HepG2 (cell line): ENCODE results near the gene AKTIP. TPM values are rescaled to one million over a fixed set of nuclear protein-coding genes. Genes with fewer than 3 reads are reported as not detected.

Experiments
- ADNP ChIP-seq: sonication (generic); formaldehyde crosslinking; IDR thresholded peaks from 2 replicates; pipeline ENCODE4 v1.4.0; 2020; ENCODE audit warnings: missing genetic modification reagents
- ATM ChIP-seq: fragments of 450-650 bp; IDR thresholded peaks from 2 replicates; pipeline ENCODE4 v1.7.1; 2017; ENCODE audit warnings: mild to moderate bottlenecking, borderline replicate concordance
- FOXA3 ChIP-seq: IDR thresholded peaks from 2 replicates; pipeline ENCODE4 v1.6.1; 2016; ENCODE audit warnings: missing genetic modification reagents, missing compliant biosample characterization
- GTF2F1 ChIP-seq: fragments of 150-350 bp; IDR thresholded peaks from 2 replicates; pipeline ENCODE4 v1.6.1; 2014; ENCODE audit warnings: low read length
- HMG20A ChIP-seq: IDR thresholded peaks from 2 replicates; pipeline ENCODE4 v1.6.1; 2016; ENCODE audit warnings: borderline replicate concordance
- HOXD1 ChIP-seq: sonication (generic); formaldehyde crosslinking; IDR thresholded peaks from 2 replicates; pipeline ENCODE4 v1.5.0; 2020; ENCODE audit warnings: missing genetic modification reagents
- KLF15 ChIP-seq: sonication (generic); formaldehyde crosslinking; IDR thresholded peaks from 2 replicates; pipeline ENCODE4 v1.8.1; 2023; ENCODE audit warnings: borderline replicate concordance, mild to moderate bottlenecking, inconsistent platforms, missing genetic modification reagents, mixed read lengths
- NFKB2 ChIP-seq: sonication (generic); formaldehyde crosslinking; IDR thresholded peaks from 2 replicates; pipeline ENCODE4 v1.4.0; 2020; ENCODE audit warnings: missing genetic modification reagents, borderline replicate concordance
- NFYC ChIP-seq: IDR thresholded peaks from 2 replicates; pipeline ENCODE4 v1.6.1; 2016; ENCODE audit warnings: missing genetic modification reagents, missing compliant biosample characterization
- NONO ChIP-seq, 2 experiments: fragments of 450-650 bp in 1 of 2; sonication (generic) in 1 of 2; formaldehyde crosslinking in 1 of 2; IDR thresholded peaks in 1 of 2; conservative IDR thresholded peaks in 1 of 2; 2 replicates each; pipeline versions ENCODE4 v1.6.1 to v1.8.0; 2017 to 2022; ENCODE audit warnings: mild to moderate bottlenecking in 1 of 2, missing genetic modification reagents in 1 of 2, moderate library complexity in 1 of 2
- NR0B2 ChIP-seq: sonication (generic); formaldehyde crosslinking; IDR thresholded peaks from 2 replicates; pipeline ENCODE4 v1.4.0; 2020; ENCODE audit warnings: mild to moderate bottlenecking, missing genetic modification reagents
- NR2F1 ChIP-seq, 2 experiments: fragments of 450-650 bp in 1 of 2; formaldehyde crosslinking in 1 of 2; IDR thresholded peaks; 2 replicates each; pipeline versions ENCODE4 v1.5.0 to v1.6.1; 2016 to 2020; ENCODE audit warnings: mild to moderate bottlenecking in 1 of 2, missing compliant biosample characterization in 1 of 2, missing genetic modification reagents in 1 of 2, moderate library complexity in 1 of 2
- NRL ChIP-seq: sonication (generic); formaldehyde crosslinking; IDR thresholded peaks from 2 replicates; pipeline ENCODE4 v1.5.0; 2020; ENCODE audit warnings: missing genetic modification reagents, mild to moderate bottlenecking, moderate library complexity, borderline replicate concordance
- PRDM10 ChIP-seq: sonication (generic); formaldehyde crosslinking; IDR thresholded peaks from 2 replicates; pipeline ENCODE4 v1.4.0; 2020; ENCODE audit warnings: low read depth, missing genetic modification reagents
- PRDM4 ChIP-seq: sonication (generic); formaldehyde crosslinking; IDR thresholded peaks from 2 replicates; pipeline ENCODE4 v1.9.0; 2021; ENCODE audit warnings: missing genetic modification reagents, borderline replicate concordance
- SMAD9 ChIP-seq: sonication (generic); formaldehyde crosslinking; IDR thresholded peaks from 2 replicates; pipeline ENCODE4 v1.5.1; 2020; ENCODE audit warnings: mild to moderate bottlenecking, missing genetic modification reagents
- ZFP82 ChIP-seq: sonication (generic); formaldehyde crosslinking; IDR thresholded peaks from 2 replicates; pipeline ENCODE4 v1.5.1; 2020; ENCODE audit warnings: mild to moderate bottlenecking, missing genetic modification reagents, borderline replicate concordance
- ZNF121 ChIP-seq: sonication (generic); formaldehyde crosslinking; IDR thresholded peaks from 2 replicates; pipeline ENCODE4 v1.5.0; 2020; ENCODE audit warnings: mild to moderate bottlenecking, missing genetic modification reagents
- ZNF354B ChIP-seq: sonication (generic); formaldehyde crosslinking; IDR thresholded peaks from 2 replicates; pipeline ENCODE4 v1.8.0; 2022; ENCODE audit warnings: mild to moderate bottlenecking, missing genetic modification reagents
- ZNF383 ChIP-seq: sonication (generic); formaldehyde crosslinking; IDR thresholded peaks from 2 replicates; pipeline ENCODE4 v1.4.0; 2020; ENCODE audit warnings: missing genetic modification reagents, mild to moderate bottlenecking, borderline replicate concordance
- ZNF572 ChIP-seq: sonication (generic); formaldehyde crosslinking; IDR thresholded peaks from 2 replicates; pipeline ENCODE4 v1.5.1; 2020; ENCODE audit warnings: mild to moderate bottlenecking, missing genetic modification reagents
- ZNF691 ChIP-seq: sonication (generic); formaldehyde crosslinking; IDR thresholded peaks from 2 replicates; pipeline ENCODE4 v1.4.0; 2020; ENCODE audit warnings: missing genetic modification reagents, low read depth, mild to moderate bottlenecking, borderline replicate concordance
- polyA plus RNA-seq, 8 experiments: library from polyadenylated mRNA; depleted of rRNA in 3 of 8; stranded (reverse) in 7 of 8; unstranded in 1 of 8; fragments of >200 nt; fragmentation: Illumina TruSeq in 4 of 8; extraction: Trizol in 4 of 8; gene quantifications; 2 replicates each; pipeline versions ENCODE4 v1.2.1 to v1.2.3, GENCODE V29; 2011 to 2016; ENCODE audit warnings: low read depth in 4 of 8, missing spikeins in 1 of 8, mixed read lengths in 1 of 8; ENCODE audit not compliant: insufficient read depth in 1 of 8
- total RNA-seq, 5 experiments: library from RNA; depleted of rRNA; stranded (reverse); fragments of >200 nt; fragmentation: Illumina TruSeq; extraction: Trizol; gene quantifications; 2 replicates each; pipeline ENCODE4 v1.2.3, GENCODE V29; 2016; ENCODE audit warnings: low read depth in 1 of 5

Gene AKTIP
- total and polyA plus RNA-seq, 2 of the 13 experiments (the other 11 are each of a cell fraction or from before 2014, with no cell fraction given) = 28.8 to 49.0 TPM

GRCh38 chr16:53503270-53503923, 388 bp upstream of the AKTIP start (continued):
- TF ChIP-seq PRDM10 (CRISPR knock-in tag) (peak; percentile 72; the same call in 1 of the 2 replicates), NR0B2 (CRISPR knock-in tag) (no peak; the same call in 1 of the 2 replicates), HMG20A (no peak), NONO (IDR thresholded peaks at IDR 0.05) (no peak), NONO (CRISPR knock-in tag; conservative IDR thresholded peaks at IDR 0.05) (peak; percentile 93), NFYC (CRISPR knock-in tag) (peak; percentile 94), ZNF354B (CRISPR knock-in tag) (no peak), NFKB2 (0 out of 2 replicates have a peak, but pooled peaks have one; percentile 26), ZNF383 (CRISPR knock-in tag) (no peak), ZNF121 (CRISPR knock-in tag) (no peak), ZNF691 (CRISPR knock-in tag) (no peak), ATM (peak; percentile 42; the same call in 1 of the 2 replicates), FOXA3 (CRISPR knock-in tag) (peak; percentile 84), ADNP (CRISPR knock-in tag) (no peak), ZNF572 (0 out of 2 replicates have a peak, but pooled peaks have one; percentile 74), NRL (peak; percentile 75), KLF15 (peak; percentile 91), SMAD9 (peak; percentile 89; the same call in 1 of the 2 replicates), NR2F1 (CRISPR knock-in tag; IDR thresholded peaks at IDR 0.05) (peak; percentile 31 to 50; a peak in 1 of 4 replicates), HOXD1 (CRISPR knock-in tag) (peak; percentile 93), GTF2F1 (no peak), PRDM4 (no peak; the same call in 1 of the 2 replicates), ZFP82 (CRISPR knock-in tag) (no peak)
